IPS DF 4.7 (cell line): Measurements from ENCODE around the gene MYL4.
"Not testable (repeated sequence)": the region's sequence is repeated elsewhere in the genome, so short reads cannot be mapped to it uniquely, and the experiment has no call there.

Source experiments
- DNase-seq: peaks from one replicate; pipeline ENCODE4 v3.0.0-alpha.2; 2013; ENCODE audit warnings: low spot score; ENCODE audit errors: extremely low read depth

Gene MYL4

GRCh38 chr17:47240806-47241205 is 31.7 kb downstream of the MYL4 start:
- DNase-seq, result no peak

GRCh38 chr17:47242648-47243047 is 33.5 kb downstream of the MYL4 start:
- no peak for DNase-seq

GRCh38 chr17:47243737-47244598 is 34.8 kb downstream of the MYL4 start:
- no peak for DNase-seq

GRCh38 chr17:47244697-47245096 is 35.5 kb downstream of the MYL4 start:
- DNase-seq, result no peak

- no peak for DNase-seq
Measured at GRCh38 chr17:47246120-47246519, 37.0 kb downstream of the MYL4 start.

GRCh38 chr17:47250855-47251254 is 41.7 kb downstream of the MYL4 start:
- no peak for DNase-seq

GRCh38 chr17:47251421-47251940 is 42.3 kb downstream of the MYL4 start:
- no peak for DNase-seq

- no peak for DNase-seq
Measured at GRCh38 chr17:47252209-47252608, 43.1 kb downstream of the MYL4 start.

GRCh38 chr17:47252766-47253512 is 43.8 kb downstream of the MYL4 start:
- no peak for DNase-seq

- DNase-seq, result no peak
Measured at GRCh38 chr17:47253541-47254402, 44.6 kb downstream of the MYL4 start, which contains the start of gene ITGB3. Gene ITGB3, plus strand, starts transcription at chr17:47253827. Its CDS starts 35 bp downstream, at chr17:47253862.

- DNase-seq, result no peak
Measured at GRCh38 chr17:47254403-47254943, 45.3 kb downstream of the MYL4 start.

- no peak for DNase-seq
Measured at GRCh38 chr17:47257651-47258339, 48.6 kb downstream of the MYL4 start.

- DNase-seq, result no peak
Measured at GRCh38 chr17:47262586-47262985, 53.4 kb downstream of the MYL4 start.

GRCh38 chr17:47264166-47264565 is 55.0 kb downstream of the MYL4 start:
- no peak for DNase-seq

GRCh38 chr17:47265983-47266541 is 56.9 kb downstream of the MYL4 start:
- no peak for DNase-seq

GRCh38 chr17:47266782-47267181 is 57.6 kb downstream of the MYL4 start:
- no peak for DNase-seq

GRCh38 chr17:47267354-47267828 is 58.2 kb downstream of the MYL4 start:
- no peak for DNase-seq

- DNase-seq, result not testable (repeated sequence)
Measured at GRCh38 chr17:47268964-47269363, 59.8 kb downstream of the MYL4 start.

GRCh38 chr17:47269561-47270280 is 60.6 kb downstream of the MYL4 start:
- DNase-seq, result not testable (repeated sequence)
